Lower leg skin (tissue), 4 donors: ENCODE data around the gene DCAF17. TPM values are rescaled to one million over a fixed set of nuclear protein-coding genes. Genes with fewer than 3 reads are reported as not detected.

Source experiments
- DNase-seq, 2 donors: peaks; one replicate each; pipeline ENCODE4 v3.0.0-alpha.2; 2019; ENCODE audit warnings: low spot score in 2 of 2
- H3K4me3 ChIP-seq: fragments of 200-600 bp; sonication (generic); 2 replicates; pipeline ENCODE4 v1.5.1; 2017; ENCODE audit warnings: mild to moderate bottlenecking, low read depth; ENCODE audit not compliant: poor library complexity, severe bottlenecking
- POLR2A ChIP-seq, 2 donors: fragments of 450-650 bp; IDR thresholded peaks; one replicate each; pipeline ENCODE4 v1.6.1; 2016 to 2017; ENCODE audit warnings: antibody characterized with exemption in 2 of 2, mild to moderate bottlenecking in 1 of 2, moderate library complexity in 1 of 2
- WGBS, 2 donors: methylation state at CpG; one replicate each; pipeline ENCODE4 v1.1.5; 2018; 5-methylcytosine and 5-hydroxymethylcytosine counted together
- intact Hi-C: fragments of 100-400 bp; cut with DNase I; formaldehyde crosslinking; loops from one replicate; pipeline ENCODE4 v1.15.0; 2023; ENCODE audit warnings: low total_unique reads
- total RNA-seq, 4 donors: library from RNA; depleted of rRNA; stranded (reverse); fragments of >200 nt; gene quantifications; one replicate each; pipeline ENCODE4 v1.1.0, GENCODE V29; 2016
- TF ChIP-seq, protein P1 (sequence below), 3 donors: fragments of 450-650 bp; IDR thresholded peaks; one replicate each; pipeline ENCODE4 v1.5.1; 2016; ENCODE audit warnings: antibody characterized with exemption in 3 of 3, mild to moderate bottlenecking in 3 of 3, moderate library complexity in 2 of 3

DCAF17 gene
- total RNA-seq, 4 donors from 2014 or later, result 10.5 to 17.1 (median 14.0) TPM

- no peak overlapping the region for H3K4me3 ChIP-seq
- intact Hi-C loops, result no loop called here
- no peak for TF ChIP-seq POLR2A (IDR thresholded peaks at IDR 0.05)
- TF ChIP-seq, protein P1, sequence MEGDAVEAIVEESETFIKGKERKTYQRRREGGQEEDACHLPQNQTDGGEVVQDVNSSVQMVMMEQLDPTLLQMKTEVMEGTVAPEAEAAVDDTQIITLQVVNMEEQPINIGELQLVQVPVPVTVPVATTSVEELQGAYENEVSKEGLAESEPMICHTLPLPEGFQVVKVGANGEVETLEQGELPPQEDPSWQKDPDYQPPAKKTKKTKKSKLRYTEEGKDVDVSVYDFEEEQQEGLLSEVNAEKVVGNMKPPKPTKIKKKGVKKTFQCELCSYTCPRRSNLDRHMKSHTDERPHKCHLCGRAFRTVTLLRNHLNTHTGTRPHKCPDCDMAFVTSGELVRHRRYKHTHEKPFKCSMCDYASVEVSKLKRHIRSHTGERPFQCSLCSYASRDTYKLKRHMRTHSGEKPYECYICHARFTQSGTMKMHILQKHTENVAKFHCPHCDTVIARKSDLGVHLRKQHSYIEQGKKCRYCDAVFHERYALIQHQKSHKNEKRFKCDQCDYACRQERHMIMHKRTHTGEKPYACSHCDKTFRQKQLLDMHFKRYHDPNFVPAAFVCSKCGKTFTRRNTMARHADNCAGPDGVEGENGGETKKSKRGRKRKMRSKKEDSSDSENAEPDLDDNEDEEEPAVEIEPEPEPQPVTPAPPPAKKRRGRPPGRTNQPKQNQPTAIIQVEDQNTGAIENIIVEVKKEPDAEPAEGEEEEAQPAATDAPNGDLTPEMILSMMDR (IDR thresholded peaks at IDR 0.05), result no peak
- DNase-seq, result no peak
- whole genome bisulfite sequencing, 2 donors, result 18 to 25% methylated on average over 2 of the region's 2 CpGs
Observed at GRCh38 chr2:171505374-171505773, 71.3 kb downstream of the DCAF17 start.

GRCh38 chr2:171509945-171510731 lies 76.1 kb downstream of the DCAF17 start:
- 84 to 87% methylated on average over 9 of the region's 9 CpGs for WGBS, 2 donors
- no peak for DNase-seq
- TF ChIP-seq, protein P1 (IDR thresholded peaks at IDR 0.05), result no peak
- TF ChIP-seq POLR2A (IDR thresholded peaks at IDR 0.05), result no peak
- no peak overlapping the region for H3K4me3 ChIP-seq
- intact Hi-C loops, result no loop called here

- intact Hi-C loops, result no loop called here
- 72% methylated on average over 2 of the region's 2 CpGs for WGBS, 2 donors
- no peak for DNase-seq
- no peak overlapping the region for H3K4me3 ChIP-seq
- TF ChIP-seq POLR2A (IDR thresholded peaks at IDR 0.05), result no peak
- TF ChIP-seq, protein P1 (IDR thresholded peaks at IDR 0.05), result no peak
Observed at GRCh38 chr2:171512014-171512413, 78.0 kb downstream of the DCAF17 start.

DNA sequence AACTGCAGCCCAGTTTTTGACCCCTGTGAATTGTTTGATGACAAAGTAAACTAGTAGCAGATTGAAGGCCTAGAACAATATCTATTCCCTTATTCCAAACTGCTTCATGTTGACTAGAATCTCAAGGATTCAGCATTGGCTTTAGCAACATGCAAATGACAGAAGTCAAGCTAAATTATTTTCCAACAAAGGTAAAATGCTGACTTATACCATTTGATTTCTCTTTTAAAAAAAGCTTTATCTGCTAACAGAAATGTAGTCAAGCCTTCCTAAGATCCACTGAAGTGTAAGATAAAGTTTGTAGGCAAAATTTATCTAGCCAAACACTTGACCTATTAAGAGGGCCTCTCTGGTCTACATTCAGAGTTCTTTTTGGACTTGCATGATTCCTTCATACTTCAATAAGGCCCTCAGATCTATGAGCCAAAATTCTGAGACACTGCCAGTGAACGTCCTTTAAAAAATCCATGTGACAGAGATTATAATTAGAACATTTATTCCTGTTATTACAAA lies 78.7 kb downstream of the DCAF17 start:
- no peak for TF ChIP-seq POLR2A (IDR thresholded peaks at IDR 0.05)
- TF ChIP-seq, protein P1 (IDR thresholded peaks at IDR 0.05), result no peak
- H3K4me3 ChIP-seq, result no peak overlapping the region
- DNase-seq, result no peak
- intact Hi-C loops, result no loop called here
- 10 to 33% methylated on average over 1 of the region's 1 CpG for WGBS, 2 donors

DNA sequence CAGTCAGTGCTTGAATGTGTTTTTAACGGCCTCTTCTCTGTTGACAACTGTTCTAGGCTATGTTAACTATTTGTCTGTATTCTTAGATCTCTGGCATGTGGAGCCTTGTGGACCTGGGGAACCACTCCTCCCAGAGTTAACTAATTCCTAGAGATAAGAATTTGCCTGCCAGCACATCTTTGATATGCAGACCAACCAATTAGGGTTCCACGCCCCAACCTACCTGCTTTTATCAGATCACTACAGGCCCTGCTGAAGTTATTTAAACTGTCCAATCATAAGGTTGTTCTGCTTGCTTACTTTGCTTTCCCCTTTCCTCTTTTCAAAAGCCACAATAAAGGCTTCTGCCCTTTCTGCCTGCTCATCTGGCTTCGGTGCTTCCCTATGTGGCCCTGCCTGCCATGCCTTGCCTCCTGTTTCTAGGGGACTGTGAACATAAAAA lies 79.7 kb downstream of the DCAF17 start:
- WGBS, 2 donors, result 50% methylated on average over 3 of the region's 3 CpGs
- no peak overlapping the region for H3K4me3 ChIP-seq
- no peak for DNase-seq
- TF ChIP-seq, protein P1 (IDR thresholded peaks at IDR 0.05), result no peak
- TF ChIP-seq POLR2A (IDR thresholded peaks at IDR 0.05), result no peak
- intact Hi-C loops, result no loop called here
